Hepatocyte (in vitro differentiated cells): ENCODE measurements around the gene CREB3. TPM values are rescaled to one million over a fixed set of nuclear protein-coding genes. Genes with fewer than 3 reads are reported as not detected.
A peak's percentile ranks its signal among the peaks of the same experiment; 100 is the strongest.

ENCODE experiments used
- DNase-seq: peaks from one replicate; pipeline ENCODE4 v3.0.0-alpha.2; 2016; ENCODE audit warnings: low spot score
- H2AFZ ChIP-seq: fragments of 200-600 bp; sonication (generic); 2 replicates; pipeline ENCODE4 v1.6.0; 2016; ENCODE audit warnings: antibody characterized with exemption, mild to moderate bottlenecking
- H3K27ac ChIP-seq: fragments of 200-600 bp; sonication (generic); 2 replicates; pipeline ENCODE4 v1.5.1; 2016; ENCODE audit warnings: mild to moderate bottlenecking
- H3K27me3 ChIP-seq: fragments of 200-600 bp; sonication (generic); 2 replicates; pipeline ENCODE4 v1.6.1; 2016
- H3K36me3 ChIP-seq: fragments of 200-600 bp; sonication (generic); replicated peaks from 2 replicates; pipeline ENCODE4 v1.5.1; 2016; ENCODE audit warnings: low read depth; ENCODE audit not compliant: insufficient read depth
- H3K4me1 ChIP-seq: fragments of 200-600 bp; sonication (generic); 2 replicates; pipeline ENCODE4 v1.5.1; 2016; ENCODE audit warnings: mild to moderate bottlenecking, moderate library complexity; ENCODE audit not compliant: insufficient read depth
- H3K4me2 ChIP-seq: fragments of 200-600 bp; sonication (generic); 2 replicates; pipeline ENCODE4 v1.6.0; 2016
- H3K4me3 ChIP-seq: fragments of 200-600 bp; sonication (generic); 2 replicates; pipeline ENCODE4 v1.5.1; 2016; ENCODE audit warnings: mild to moderate bottlenecking
- H3K79me2 ChIP-seq: fragments of 200-600 bp; sonication (generic); 2 replicates; pipeline ENCODE4 v1.6.0; 2017; ENCODE audit warnings: mild to moderate bottlenecking
- H3K9me2 ChIP-seq: fragments of 200-600 bp; sonication (generic); replicated peaks from 2 replicates; pipeline ENCODE4 v1.6.0; 2017; ENCODE audit warnings: mild to moderate bottlenecking; ENCODE audit not compliant: insufficient read depth
- H3K9me3 ChIP-seq: fragments of 200-600 bp; sonication (generic); 2 replicates; pipeline ENCODE4 v1.5.1; 2016; ENCODE audit warnings: low read depth, mild to moderate bottlenecking
- H4K20me1 ChIP-seq: fragments of 200-600 bp; sonication (generic); 2 replicates; pipeline ENCODE4 v1.6.0; 2016; ENCODE audit warnings: mild to moderate bottlenecking; ENCODE audit not compliant: insufficient read depth, poor library complexity, severe bottlenecking
- EZH2 ChIP-seq: fragments of 200-600 bp; sonication (generic); IDR thresholded peaks from 2 replicates; pipeline ENCODE4 v1.6.1; 2016; ENCODE audit warnings: antibody characterized with exemption, mild to moderate bottlenecking, borderline replicate concordance
- EZH2phosphoT487 ChIP-seq: fragments of 200-600 bp; sonication (generic); IDR thresholded peaks from one replicate; pipeline ENCODE4 v1.6.1; 2018; ENCODE audit warnings: antibody characterized with exemption, mild to moderate bottlenecking, low read depth, moderate library complexity; ENCODE audit not compliant: unreplicated experiment, severe bottlenecking
- WGBS: methylation state at CpG from one replicate; pipeline ENCODE4 v1.1.6; 2016; ENCODE audit warnings: low lambda C conversion rate; ENCODE audit errors: missing lambda C conversion rate; 5-methylcytosine and 5-hydroxymethylcytosine counted together
- polyA plus RNA-seq: library from polyadenylated mRNA; unstranded; fragments of >200 nt; fragmentation: Nextera tagmentation; extraction: Ambion mirVana; gene quantifications from 2 replicates; pipeline ENCODE4 v1.2.1, GENCODE V29; 2016
- total RNA-seq: library from RNA; depleted of rRNA; stranded (reverse); fragments of >200 nt; gene quantifications from 2 replicates; pipeline ENCODE4 v1.2.3, GENCODE V29; 2014
- TF ChIP-seq, protein P1 (sequence below): fragments of 200-600 bp; sonication (generic); IDR thresholded peaks from 2 replicates; pipeline ENCODE4 v1.5.1; 2016; ENCODE audit warnings: antibody characterized with exemption, mild to moderate bottlenecking; ENCODE audit not compliant: poor library complexity

CREB3 gene
- total and polyA plus RNA-seq, 2 experiments from 2014 or later: 54.6 to 79.9 TPM

- Histone ChIP-seq H3K9me3 (no peaks in the 10 kb centered on the region), H3K27me3 (no peaks in the 10 kb centered on the region), H3K4me3 (no peak overlapping the region), H4K20me1 (peaks cover 9% of the 10 kb centered on the region), H3K79me2 (peaks cover 34% of the 10 kb centered on the region), H3K4me1 (peaks cover 16% of the 10 kb centered on the region), H3K4me2 (no peak overlapping the region), H2AFZ (no peak overlapping the region), H3K36me3 (peaks cover 6% of the 10 kb centered on the region), H3K27ac (no peak overlapping the region), H3K9me2 (no peaks in the 10 kb centered on the region)
- DNase-seq: no peak
- TF ChIP-seq EZH2phosphoT487 (no peak), EZH2 (no peak)
- TF ChIP-seq, protein P1, sequence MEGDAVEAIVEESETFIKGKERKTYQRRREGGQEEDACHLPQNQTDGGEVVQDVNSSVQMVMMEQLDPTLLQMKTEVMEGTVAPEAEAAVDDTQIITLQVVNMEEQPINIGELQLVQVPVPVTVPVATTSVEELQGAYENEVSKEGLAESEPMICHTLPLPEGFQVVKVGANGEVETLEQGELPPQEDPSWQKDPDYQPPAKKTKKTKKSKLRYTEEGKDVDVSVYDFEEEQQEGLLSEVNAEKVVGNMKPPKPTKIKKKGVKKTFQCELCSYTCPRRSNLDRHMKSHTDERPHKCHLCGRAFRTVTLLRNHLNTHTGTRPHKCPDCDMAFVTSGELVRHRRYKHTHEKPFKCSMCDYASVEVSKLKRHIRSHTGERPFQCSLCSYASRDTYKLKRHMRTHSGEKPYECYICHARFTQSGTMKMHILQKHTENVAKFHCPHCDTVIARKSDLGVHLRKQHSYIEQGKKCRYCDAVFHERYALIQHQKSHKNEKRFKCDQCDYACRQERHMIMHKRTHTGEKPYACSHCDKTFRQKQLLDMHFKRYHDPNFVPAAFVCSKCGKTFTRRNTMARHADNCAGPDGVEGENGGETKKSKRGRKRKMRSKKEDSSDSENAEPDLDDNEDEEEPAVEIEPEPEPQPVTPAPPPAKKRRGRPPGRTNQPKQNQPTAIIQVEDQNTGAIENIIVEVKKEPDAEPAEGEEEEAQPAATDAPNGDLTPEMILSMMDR: no peak
- WGBS: 97% methylated on average over 2 of the region's 2 CpGs
Observed at GRCh38 chr9:35723426-35723825, 9.0 kb upstream of the CREB3 start.

GRCh38 chr9:35723908-35724307 lies 8.6 kb upstream of the CREB3 start:
- Histone ChIP-seq H3K4me2 (no peak overlapping the region), H3K79me2 (peaks cover 39% of the 10 kb centered on the region), H3K27me3 (no peaks in the 10 kb centered on the region), H3K9me3 (no peaks in the 10 kb centered on the region), H2AFZ (no peak overlapping the region), H3K9me2 (no peaks in the 10 kb centered on the region), H3K4me1 (peaks cover 20% of the 10 kb centered on the region), H3K27ac (no peak overlapping the region), H3K4me3 (no peak overlapping the region), H3K36me3 (peaks cover 6% of the 10 kb centered on the region), H4K20me1 (peaks cover 9% of the 10 kb centered on the region)
- DNase-seq: no peak
- TF ChIP-seq EZH2 (no peak), EZH2phosphoT487 (no peak)
- TF ChIP-seq, protein P1: no peak
- 100% methylated on average over 8 of the region's 8 CpGs for WGBS

DNA sequence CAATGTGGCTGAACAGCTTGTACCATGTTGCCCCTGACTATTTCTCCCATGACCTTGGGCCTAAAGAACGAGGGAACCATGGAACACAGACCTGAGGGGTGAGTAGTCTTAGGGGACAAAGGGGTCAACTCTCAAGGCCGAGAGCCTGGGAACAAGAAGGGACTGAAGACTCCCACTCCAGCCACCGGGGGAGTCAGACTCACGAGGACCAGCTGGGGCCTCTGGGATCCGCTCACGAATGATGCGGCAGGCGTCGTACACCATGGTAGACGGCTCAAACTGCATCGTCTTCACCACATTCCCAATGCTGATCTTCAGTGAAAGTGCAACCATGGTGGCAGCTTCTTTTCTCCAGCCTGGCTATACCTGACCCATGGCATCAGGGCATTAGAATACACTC lies 7.1 kb upstream of the CREB3 start:
- H3K4me1 ChIP-seq: peaks cover 33% of the 10 kb centered on the region
- peaks cover 22% of the 10 kb centered on the region for H4K20me1 ChIP-seq
- peaks cover 6% of the 10 kb centered on the region for H3K36me3 ChIP-seq
- peaks cover 54% of the 10 kb centered on the region for H3K79me2 ChIP-seq
- H3K4me3 ChIP-seq: no peak overlapping the region
- H3K9me2 ChIP-seq: no peaks in the 10 kb centered on the region
- no peak for DNase-seq
- WGBS: 93% methylated on average over 11 of the region's 11 CpGs
- no peaks in the 10 kb centered on the region for H3K9me3 ChIP-seq
- H2AFZ ChIP-seq: no peak overlapping the region
- H3K27me3 ChIP-seq: no peaks in the 10 kb centered on the region
- H3K27ac ChIP-seq: no peak overlapping the region
- no peak for TF ChIP-seq EZH2
- TF ChIP-seq, protein P1: no peak
- TF ChIP-seq EZH2phosphoT487: no peak
- no peak overlapping the region for H3K4me2 ChIP-seq

- no peak overlapping the region for H2AFZ ChIP-seq
- peaks cover 68% of the 10 kb centered on the region for H3K79me2 ChIP-seq
- no peaks in the 10 kb centered on the region for H3K9me3 ChIP-seq
- no peaks in the 10 kb centered on the region for H3K9me2 ChIP-seq
- DNase-seq: no peak
- H3K36me3 ChIP-seq: peaks cover 2% of the 10 kb centered on the region
- no peaks in the 10 kb centered on the region for H3K27me3 ChIP-seq
- no peak overlapping the region for H3K4me3 ChIP-seq
- H3K27ac ChIP-seq: peak overlapping the region; percentile 92
- H3K4me2 ChIP-seq: peak overlapping the region; percentile 89
- 63% methylated on average over 3 of the region's 3 CpGs for WGBS
- no peak for TF ChIP-seq EZH2
- no peak for TF ChIP-seq EZH2phosphoT487
- TF ChIP-seq, protein P1: no peak
- H4K20me1 ChIP-seq: peaks cover 27% of the 10 kb centered on the region
- peaks cover 42% of the 10 kb centered on the region for H3K4me1 ChIP-seq
Observed at GRCh38 chr9:35726931-35727330, 5.5 kb upstream of the CREB3 start.
